ENCODE measurements around the gene TEN1.

GRCh38 chr17:76034428-76035350 is 55.6 kb downstream of the TEN1 start:
- TF ChIP-seq, protein P1, sequence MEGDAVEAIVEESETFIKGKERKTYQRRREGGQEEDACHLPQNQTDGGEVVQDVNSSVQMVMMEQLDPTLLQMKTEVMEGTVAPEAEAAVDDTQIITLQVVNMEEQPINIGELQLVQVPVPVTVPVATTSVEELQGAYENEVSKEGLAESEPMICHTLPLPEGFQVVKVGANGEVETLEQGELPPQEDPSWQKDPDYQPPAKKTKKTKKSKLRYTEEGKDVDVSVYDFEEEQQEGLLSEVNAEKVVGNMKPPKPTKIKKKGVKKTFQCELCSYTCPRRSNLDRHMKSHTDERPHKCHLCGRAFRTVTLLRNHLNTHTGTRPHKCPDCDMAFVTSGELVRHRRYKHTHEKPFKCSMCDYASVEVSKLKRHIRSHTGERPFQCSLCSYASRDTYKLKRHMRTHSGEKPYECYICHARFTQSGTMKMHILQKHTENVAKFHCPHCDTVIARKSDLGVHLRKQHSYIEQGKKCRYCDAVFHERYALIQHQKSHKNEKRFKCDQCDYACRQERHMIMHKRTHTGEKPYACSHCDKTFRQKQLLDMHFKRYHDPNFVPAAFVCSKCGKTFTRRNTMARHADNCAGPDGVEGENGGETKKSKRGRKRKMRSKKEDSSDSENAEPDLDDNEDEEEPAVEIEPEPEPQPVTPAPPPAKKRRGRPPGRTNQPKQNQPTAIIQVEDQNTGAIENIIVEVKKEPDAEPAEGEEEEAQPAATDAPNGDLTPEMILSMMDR (IDR thresholded peaks at IDR 0.05; ENCODE audit: low read depth, low read length): no peak
- TF ChIP-seq EZH2phosphoT487 (IDR thresholded peaks at IDR 0.05; ENCODE audit: low read depth): no peak
